HG03139 (cell line): Measurements from ENCODE around the gene LBHD1.
A peak's percentile ranks its signal among the peaks of the same experiment; 100 is the strongest.
"Not testable (repeated sequence)": the region's sequence is repeated elsewhere in the genome, so short reads cannot be mapped to it uniquely, and the experiment has no call there.

Experiments used
- ATAC-seq: cut with Tn5 transposase; IDR thresholded peaks from one replicate; pipeline ENCODE4 v1.9.1; 2021; ENCODE audit not compliant: unreplicated experiment

LBHD1 gene

DNA sequence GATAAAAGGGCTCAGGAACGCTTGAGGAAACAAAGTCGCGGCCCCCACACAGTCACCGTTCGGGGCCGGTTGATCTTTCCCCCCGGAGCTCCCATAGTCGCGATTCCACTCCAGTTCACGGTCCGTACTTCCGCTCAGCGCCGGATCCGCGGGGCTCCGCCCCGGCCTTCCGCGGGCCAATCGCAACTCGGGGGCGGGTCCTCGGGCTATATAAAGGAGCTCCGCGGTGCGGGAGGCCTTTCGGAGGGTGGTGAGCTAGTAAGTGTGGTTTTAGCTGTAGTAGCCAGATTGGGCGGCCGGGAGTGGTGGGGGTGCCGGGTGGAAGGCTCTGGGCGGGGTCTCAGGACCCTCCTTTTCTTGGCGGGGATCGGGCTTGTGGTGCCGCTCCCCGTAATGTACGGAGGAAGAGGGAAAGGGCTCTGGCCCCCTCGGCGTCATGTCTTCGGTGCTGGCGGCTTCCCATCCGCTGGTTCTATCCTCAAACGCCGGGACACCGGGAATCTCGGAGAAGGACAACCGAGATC lies 6.9 kb downstream of the LBHD1 start, which contains the start of the genes C11orf98 and CSKMT:
Gene C11orf98 (minus strand): TSS at position 136 of the 524 bp plus-strand sequence. CDS start 41 bp downstream, at position 95.
Gene CSKMT (plus strand): TSS at position 238 of the 524 bp plus-strand sequence. CDS start 568 bp downstream, outside the sequence.
- peak; percentile 69 for ATAC-seq

DNA sequence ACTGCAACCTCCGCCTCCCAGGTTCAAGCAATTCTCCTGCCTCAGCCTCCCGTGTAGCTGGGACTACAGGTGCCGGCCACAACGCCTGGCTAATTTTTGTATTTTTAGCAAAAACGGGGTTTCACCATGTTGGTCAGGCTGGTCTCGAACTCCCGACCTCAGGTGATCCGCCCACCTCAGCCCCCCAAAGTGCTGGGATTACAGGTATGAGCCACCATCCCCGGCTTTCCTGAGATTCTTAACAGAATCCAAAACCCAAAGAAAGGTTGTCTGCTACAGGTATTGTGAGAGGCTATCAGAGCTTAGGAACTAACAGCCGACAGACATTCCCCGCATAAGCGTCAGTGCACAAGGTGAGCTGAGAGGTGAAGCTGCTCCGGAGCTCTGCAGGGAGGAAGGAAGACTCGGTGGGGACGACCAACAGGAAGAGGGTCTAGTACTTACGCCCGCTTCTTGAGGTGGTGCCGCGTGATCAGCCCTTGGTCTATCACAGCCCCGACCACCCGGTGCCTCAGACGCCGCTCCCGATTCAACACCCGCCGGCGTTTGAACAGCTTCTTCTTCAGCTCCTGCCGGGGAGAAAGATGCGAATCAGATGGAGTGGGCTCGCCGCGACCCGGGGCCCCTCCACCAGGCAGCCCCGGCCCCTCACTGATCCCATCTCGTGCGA lies 7.5 kb downstream of the LBHD1 start:
- ATAC-seq, result peak; percentile 16

DNA sequence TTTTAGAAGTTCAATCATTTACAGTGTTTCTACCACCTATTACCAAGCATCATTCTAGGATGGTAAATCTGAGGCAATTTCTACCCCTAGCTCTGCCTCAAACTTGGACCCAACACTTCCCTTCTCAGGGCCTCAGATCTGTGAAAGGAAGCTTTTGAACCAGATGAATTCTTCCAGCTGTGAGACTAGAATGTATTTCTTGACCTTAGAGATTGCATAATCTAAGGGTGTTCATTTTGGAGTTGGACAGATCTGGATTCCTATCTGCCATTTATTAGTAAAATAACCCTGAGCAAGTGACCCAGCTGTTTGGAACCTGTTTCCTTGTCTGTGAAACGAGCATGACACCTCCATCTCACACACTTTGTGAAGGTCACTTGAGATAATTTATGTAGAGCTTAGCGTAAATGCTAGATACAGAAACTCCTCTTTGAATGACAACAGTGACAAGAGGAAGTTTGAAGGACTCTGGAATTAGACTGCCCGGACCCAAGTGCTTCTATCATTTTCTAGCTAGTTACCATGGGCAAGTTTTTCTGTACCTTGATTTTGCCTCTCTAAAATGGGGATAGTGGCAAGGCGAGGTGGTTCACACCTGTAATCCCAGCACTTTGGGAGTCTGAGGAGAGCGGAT lies 15.2 kb downstream of the LBHD1 start:
- ATAC-seq, result no peak

DNA sequence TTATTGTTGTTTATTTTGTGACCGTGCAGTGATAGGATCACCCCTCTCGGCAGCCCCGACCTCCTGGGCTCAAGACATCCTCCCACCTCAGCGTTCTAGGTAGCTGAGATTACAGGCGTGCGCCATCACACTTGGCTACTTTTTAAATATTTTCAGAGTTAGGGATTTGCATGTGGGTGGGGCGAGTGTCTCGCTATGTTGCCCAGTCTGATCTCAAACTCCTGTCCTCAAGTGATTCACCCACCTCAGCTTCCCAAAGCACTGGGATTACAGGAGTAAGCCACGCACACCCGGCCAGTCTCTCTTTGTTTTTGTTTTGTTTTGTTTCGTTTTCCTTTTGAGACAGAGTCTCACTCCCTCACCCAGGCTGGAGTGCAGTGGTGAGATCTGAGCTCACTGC lies 17.8 kb downstream of the LBHD1 start:
- no peak for ATAC-seq

DNA sequence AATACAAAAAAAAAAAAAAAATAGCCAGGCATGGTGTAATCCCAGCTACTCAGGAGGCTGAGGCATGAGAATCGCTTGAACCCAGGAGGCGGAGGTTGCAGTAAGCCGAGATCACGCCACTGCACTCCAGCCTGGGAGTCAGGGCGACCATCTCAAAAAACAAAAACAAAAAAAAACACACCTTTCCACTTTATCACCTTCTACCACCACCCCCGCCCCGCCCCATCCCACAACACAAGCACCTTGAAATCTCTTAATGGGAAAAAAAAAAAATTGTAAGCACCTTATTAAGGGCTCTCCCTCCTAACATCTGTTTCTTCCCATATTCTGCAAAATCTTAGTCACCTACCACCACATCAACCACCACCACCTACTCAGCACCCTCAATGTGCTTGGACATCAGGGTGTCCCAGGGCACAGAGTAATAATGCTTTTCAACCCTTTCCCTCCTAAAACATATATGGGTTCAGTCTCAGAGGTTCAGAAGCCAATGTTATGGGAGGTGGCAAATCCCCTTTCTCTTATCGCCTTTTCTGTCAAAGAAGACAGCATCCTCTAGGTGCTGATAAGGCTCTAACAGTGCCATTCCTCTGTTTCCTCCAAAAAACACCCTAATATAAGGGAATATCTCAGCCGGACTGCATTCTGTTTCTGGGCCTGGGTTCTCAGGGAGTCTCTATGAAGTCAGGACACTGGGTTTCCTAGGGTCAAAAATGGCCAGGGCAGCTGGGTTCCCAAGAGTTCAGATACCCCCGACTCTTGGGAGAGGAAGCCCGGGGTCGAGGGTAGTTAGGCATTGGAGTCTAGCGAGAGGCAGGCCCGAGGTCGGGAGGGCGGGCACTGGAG lies 19.7 kb downstream of the LBHD1 start:
- peak; percentile 8 for ATAC-seq

DNA sequence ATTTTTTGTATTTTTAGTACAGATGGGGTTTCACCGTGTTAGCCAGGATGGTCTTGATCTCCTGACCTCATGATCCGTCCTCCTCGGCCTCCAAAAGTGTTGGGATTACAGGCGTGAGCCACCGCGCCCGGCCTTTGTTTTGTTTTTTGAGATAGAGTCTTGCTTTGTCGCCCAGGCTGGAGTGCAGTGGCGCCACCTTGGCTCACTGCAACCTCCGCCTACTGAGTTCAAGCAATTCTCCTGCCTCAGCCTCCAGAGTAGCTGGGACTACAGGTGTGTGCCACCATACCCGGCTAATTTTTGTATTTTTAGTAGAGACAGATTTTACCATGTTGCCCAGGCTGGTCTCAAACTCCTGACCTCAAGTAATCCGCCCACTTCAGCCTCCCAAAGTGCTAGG lies 21.8 kb downstream of the LBHD1 start:
- ATAC-seq, result not testable (repeated sequence)

DNA sequence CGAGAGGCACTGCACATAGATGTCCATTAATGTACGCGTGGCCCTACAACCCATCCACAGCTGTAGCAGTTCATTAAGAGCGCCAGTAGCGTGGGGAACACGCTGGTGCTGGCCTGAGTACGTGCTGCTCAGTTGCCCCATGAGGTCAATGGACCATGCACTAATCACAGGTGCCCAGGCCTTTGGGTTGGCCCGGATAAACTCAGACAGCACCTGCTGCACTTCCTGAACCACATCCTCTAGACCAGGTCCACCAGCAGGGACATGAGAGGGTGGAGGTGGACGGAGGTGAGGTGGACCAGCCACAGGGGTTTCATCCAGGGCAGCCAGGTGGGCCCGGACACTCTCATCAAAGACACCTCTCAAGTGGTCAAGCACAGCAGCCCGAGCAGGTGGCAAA lies 22.6 kb downstream of the LBHD1 start:
- no peak for ATAC-seq

DNA sequence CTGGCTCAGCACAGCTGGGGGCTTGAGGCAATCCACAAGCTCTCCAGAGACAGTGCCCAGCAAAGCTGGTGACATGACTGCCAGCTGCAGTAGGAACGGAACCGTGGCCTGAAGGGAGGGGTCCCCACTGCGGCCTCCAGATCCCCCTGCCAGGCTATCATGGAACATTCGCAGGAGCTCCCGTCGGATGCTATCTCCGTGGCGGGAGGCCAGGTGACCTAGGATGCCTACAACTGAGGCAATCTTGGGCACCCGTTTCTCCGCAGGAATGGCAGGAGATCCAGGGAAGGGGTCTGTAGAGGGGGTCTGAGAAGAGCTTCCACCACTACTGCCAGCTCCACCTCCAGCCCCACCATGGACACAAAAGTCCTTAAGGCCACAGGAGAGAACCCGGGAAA lies 23.1 kb downstream of the LBHD1 start:
- ATAC-seq, result no peak

DNA sequence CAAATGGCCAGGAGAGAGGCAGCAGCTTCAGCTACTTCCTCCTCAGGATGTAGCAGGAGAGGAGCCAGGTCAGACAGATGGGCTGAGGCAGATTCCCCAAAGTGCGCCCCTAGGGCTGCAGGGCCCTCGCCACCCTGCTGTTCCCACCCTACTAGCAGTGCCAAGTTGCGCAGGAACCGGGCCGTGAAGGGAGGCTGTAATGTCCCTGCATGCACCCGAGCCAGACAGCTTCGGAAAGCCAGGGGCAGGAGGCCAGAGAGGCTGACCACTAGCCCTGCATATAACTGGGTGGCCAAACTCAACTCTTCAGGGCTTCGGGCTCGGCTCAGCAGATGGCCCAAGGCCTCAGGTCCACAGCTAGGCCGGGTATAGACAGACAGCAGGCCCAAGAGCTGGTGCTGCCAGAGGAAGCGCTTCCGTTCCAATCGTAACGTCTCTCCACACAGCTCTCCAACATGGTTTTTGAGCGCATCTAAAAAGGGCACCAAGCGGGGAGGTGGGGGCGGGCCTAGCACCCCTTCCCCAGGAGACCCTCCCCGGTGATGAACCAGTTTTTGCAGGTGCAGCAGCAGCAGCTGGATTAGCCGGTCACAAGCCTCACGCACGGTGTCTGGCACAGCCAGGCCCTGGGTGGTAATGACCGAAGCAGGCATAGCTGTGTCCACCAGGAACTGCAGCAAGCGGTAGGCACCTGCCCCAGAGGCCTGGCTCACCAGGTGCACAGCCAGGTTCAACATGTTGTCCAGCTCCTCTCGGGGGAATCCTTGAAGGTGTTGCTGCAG lies 23.7 kb downstream of the LBHD1 start:
- ATAC-seq, result no peak

DNA sequence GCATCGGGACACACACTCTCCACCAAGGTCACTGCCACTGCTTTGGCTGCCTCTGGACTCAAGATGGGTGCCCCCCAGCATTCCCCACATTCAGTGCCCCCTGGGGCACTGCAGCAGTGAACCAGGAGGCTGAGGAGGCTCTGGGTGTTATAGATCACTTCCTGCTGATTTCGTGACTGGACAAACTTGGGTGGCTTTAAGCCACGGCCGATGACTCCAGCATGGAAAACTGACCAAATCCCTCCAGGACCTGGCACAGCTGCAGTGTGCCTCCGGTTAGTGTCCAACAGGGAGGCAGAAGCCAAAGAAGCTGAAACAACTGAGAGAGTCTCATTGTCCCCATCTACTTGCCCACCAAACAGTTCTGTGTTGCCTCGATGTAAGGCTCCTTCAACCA lies 24.5 kb downstream of the LBHD1 start:
- no peak for ATAC-seq

DNA sequence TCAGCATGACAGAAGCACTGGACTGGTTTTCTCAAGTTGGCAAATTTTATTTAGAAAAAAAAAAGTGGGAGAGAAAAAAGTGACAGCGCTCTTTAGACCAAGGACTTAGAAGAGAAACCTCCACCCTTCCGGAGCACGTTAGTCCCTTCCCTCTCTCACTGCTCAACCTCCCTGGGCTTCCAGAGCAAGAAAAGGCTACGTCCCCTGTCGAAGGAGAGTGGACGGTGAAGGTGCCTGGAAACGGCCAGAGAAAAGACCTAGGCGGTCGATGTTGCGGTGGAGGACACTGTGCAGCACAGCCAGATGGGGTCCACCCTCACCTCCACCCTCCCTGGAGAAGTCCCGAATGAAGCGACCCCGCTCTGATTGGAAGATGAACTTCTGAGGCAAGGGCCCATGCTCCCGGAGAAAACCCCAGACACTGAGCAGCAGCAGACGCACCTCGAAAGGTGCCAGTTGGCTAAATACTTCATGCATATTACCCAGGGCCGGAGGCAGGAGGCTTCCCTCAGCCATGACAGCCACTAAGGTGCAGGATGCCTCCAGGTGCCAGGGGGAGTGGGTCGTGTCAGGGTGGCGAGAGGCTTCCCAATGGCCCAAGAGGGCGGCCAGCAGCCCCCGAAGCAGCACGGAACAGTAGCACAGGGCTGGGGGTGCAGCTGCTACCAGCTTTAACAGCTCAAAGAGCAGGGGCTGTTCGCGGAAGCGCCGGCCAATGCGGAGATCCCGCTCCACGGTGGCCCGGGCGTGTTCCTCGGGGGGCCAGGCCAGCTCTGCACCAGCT lies 25.1 kb downstream of the LBHD1 start:
- ATAC-seq, result no peak

DNA sequence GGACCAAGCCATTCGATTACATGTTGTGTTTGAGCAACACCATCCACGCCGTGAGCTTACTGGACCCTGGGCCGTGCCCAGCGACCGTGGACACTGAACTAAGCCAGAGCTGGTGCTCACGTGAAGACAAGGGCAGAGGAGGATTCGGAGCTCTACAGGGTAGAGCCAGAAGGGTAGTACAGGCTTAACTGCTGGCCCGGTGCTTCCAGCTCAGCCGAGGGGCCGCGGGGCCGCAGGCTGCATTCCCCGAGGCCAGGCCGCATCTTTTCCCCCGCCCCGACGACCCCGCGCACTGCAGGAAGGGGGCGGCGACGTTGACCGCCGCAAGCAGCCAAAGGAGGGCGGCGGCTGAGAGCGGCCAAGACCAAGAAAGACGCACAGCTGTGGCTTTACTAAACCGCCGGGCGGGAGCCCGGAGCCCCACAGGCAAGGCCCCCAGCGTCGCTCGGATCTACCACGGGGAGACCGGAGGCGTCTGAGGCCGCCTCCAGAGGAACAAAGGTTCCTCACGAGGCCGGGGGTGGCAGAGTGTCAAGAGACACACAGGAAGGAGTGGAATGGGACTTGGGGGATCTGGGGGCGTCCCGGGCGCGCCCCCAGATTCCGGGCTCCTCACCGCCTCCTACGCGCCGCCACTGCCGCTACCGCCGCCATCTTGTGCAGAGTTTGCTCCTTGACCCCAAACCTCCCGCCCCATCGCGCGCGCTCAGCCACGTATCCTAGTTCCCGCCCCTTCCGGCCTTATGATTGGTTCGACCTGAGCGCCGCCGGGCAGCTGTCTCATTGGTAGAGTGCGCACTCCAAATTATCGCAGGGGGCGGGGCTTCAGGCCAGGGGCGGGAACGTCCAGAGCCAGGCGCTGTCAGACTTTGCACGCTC lies 25.9 kb downstream of the LBHD1 start, which contains the start of gene GANAB:
Gene GANAB (minus strand): TSS at position 668 of the 879 bp plus-strand sequence. CDS start 14 bp downstream, at position 654.
- peak; percentile 93 for ATAC-seq

DNA sequence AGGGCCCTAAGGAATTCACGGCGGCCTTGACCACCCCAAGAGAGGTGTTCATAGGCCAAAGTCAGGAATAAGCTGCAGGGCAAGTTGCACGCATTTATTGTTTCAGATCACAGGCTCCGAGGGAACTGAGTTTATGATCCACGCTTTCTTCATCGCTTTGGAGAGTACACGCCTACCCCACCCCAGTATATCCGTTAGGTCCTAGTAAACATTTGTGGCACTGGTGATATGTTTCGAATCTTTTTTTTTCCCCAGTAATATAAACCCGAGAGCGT lies 26.5 kb downstream of the LBHD1 start:
- no peak for ATAC-seq

DNA sequence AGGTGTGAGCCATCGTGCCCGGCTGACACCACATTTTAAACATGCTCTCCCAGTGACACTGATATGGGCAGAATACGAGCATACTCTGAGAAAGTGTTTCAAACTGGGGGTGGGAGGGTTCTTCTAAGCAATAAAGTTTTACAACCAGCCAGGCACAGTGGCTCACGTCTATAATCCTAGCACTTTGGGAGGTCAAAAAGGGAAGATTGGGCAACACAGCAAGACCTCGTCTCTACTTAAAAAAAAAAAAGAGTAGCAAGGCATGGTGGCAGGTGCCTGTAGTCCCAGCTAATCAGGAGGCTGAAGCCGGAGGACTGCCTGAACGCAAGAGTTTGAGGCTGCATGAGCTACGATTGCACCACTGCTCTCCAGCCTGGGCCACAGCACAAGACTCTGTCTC lies 27.8 kb downstream of the LBHD1 start:
- ATAC-seq, result no peak

DNA sequence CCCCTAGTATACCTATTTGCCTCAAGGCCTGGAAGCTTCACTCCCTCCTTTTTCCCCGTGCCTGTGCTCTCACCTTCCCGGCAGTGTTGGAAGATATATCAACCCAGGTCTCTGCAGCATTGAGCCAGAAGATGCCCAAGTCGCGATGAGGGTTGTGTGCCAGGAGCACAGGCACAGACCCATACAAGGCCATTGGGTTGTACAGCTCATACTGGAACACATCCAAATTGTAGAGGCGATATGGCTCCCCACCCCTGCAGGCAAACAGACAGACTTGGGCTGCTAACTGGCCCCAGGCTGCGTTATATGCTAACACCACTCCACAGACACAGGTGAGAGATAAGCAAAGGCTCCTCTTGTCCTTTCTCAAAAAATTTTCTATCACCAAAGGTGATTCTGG lies 39.6 kb downstream of the LBHD1 start:
- no peak for ATAC-seq

DNA sequence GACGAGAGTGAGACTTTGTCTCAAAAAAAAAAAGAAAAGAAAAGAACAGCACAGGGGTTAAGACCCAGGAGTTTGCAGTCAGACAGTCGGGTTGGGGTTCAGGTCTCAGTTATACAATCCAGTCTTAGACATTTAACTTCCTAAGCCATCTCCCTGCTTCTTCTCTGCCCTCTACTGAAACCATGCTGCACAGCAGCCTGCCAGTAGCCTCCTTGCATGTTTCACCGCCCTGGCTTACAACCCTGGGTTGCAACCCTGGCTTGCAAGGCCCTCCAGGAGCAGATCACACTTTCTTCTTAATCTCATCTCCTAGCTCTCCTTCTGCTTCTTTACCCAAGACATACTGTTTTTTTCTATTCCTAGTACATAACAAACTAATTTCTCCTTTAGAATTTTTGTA lies 44.4 kb downstream of the LBHD1 start:
- ATAC-seq, result no peak

DNA sequence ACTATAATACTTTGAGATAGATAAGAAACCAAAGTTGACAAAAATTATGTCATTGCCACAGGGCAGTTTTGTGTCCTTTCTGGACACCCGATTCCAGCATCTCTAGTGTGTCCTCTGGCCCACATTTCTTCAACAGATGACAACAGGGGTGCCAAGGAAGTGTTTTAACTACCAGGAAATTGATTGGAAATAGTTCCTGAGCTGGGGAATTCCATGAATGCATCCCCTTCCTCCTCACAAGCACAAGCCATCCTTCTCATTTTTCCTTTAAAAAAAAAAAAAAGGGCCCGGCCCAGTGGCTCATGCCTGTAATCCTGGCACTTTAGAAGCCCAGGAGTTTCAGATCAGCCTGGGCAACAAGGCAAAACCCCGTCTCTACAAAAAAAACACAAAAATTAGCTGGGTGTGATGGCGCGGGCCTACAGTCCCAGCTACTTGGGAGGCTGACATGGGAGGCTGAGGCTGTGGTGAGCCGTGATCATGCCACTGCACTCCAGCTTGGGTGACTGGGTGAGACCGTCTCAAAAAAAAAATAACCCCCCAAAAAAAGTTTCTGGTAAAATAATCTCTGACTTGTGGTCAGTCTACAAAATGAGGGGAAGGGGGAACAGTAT lies 49.5 kb downstream of the LBHD1 start:
- ATAC-seq, result no peak

DNA sequence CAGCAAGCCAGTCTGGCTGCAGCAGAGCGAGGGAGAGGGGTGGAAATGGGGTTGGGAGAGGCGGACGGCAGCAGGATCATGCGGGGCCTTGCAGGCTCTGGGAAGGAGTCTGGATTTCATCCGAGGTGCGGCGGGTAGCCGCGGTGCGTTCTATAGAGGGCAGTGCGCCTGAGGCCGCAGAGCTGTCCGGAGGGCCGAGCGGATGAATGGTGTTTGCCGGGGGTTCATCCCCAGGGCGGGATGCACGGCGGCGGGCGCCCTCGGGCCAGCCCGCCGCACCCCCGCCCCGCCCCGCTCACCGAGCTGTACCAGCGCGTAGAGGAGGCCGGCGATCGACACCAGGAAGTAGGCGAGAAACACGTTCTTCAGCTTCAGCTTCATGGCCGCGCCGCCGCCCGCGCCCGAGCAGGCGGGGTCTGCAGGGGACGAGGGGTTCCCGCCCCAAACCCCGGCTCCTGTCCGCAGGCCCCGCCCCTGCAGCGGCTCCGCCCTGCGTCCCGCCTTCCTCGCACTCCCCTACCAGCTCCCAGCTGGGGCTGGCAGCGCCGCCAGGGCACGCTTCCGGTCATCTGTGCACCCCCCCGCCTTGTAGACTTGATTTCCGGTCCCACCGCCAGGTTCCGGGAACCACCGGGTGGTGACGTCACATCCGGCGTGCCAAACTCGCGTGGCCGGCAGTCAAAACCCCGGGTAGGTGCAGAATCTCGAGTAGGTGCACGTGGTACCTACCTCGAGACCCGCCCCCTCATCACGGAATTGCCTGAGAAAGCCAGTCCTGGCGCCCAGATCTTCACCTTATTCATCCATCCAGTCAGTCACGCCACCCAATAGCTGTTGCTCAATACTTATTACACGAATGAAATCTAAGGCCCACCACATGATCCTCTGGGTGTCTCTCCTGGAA lies 50.2 kb downstream of the LBHD1 start, which contains the start of gene B3GAT3:
Gene B3GAT3 (minus strand): TSS at position 420 of the 904 bp plus-strand sequence. CDS start 39 bp downstream, at position 381.
- ATAC-seq, result peak; percentile 92
